C4-2B (cell line): ENCODE measurements around the gene SLC9A1.

Source experiments
- H3K27ac ChIP-seq: fragments of 450-650 bp; 2 replicates; pipeline ENCODE4 v1.5.1; 2017
- CTCF ChIP-seq: fragments of 450-650 bp; conservative IDR thresholded peaks from 2 replicates; pipeline ENCODE4 v1.5.1; 2017; ENCODE audit warnings: mild to moderate bottlenecking
- ZFX ChIP-seq: fragments of 450-650 bp; IDR thresholded peaks from 2 replicates; pipeline ENCODE4 v1.6.1; 2017

SLC9A1 gene

GRCh38 chr1:27157194-27157593, 2.3 kb upstream of the SLC9A1 start:
- no peak for TF ChIP-seq ZFX
- no peak for TF ChIP-seq CTCF
- no peak overlapping the region for H3K27ac ChIP-seq

- TF ChIP-seq CTCF, result no peak
- TF ChIP-seq ZFX, result no peak
- H3K27ac ChIP-seq, result peak overlapping the region; percentile 81
Observed at GRCh38 chr1:27154469-27154990, 395 bp downstream of the SLC9A1 start.

- TF ChIP-seq ZFX, result no peak
- TF ChIP-seq CTCF, result no peak
- peak overlapping the region; percentile 81 for H3K27ac ChIP-seq
Observed at GRCh38 chr1:27153927-27154358, 982 bp downstream of the SLC9A1 start.

- TF ChIP-seq CTCF (no peak), ZFX (no peak)
- H3K27ac ChIP-seq, result no peak overlapping the region; the same call in 1 of the 2 replicates
Observed at GRCh38 chr1:27153549-27153886, 1.4 kb downstream of the SLC9A1 start.

GRCh38 chr1:27152829-27153548, 1.9 kb downstream of the SLC9A1 start:
- no peak overlapping the region; the same call in 1 of the 2 replicates for H3K27ac ChIP-seq
- TF ChIP-seq CTCF, result no peak
- TF ChIP-seq ZFX, result no peak

GRCh38 chr1:27152004-27152828, 2.7 kb downstream of the SLC9A1 start:
- no peak overlapping the region for H3K27ac ChIP-seq
- TF ChIP-seq ZFX, result no peak
- TF ChIP-seq CTCF, result no peak

GRCh38 chr1:27150641-27151040, 4.3 kb downstream of the SLC9A1 start:
- peak overlapping the region; percentile 6 for H3K27ac ChIP-seq
- TF ChIP-seq CTCF (no peak), ZFX (no peak)
